ENCODE measurements around the gene SLC47A2. TPM values are rescaled to one million over a fixed set of nuclear protein-coding genes. Genes with fewer than 3 reads are reported as not detected.
"Not testable (repeated sequence)": the region's sequence is repeated elsewhere in the genome, so short reads cannot be mapped to it uniquely, and the experiment has no call there.

The SLC47A2 gene, protein sequence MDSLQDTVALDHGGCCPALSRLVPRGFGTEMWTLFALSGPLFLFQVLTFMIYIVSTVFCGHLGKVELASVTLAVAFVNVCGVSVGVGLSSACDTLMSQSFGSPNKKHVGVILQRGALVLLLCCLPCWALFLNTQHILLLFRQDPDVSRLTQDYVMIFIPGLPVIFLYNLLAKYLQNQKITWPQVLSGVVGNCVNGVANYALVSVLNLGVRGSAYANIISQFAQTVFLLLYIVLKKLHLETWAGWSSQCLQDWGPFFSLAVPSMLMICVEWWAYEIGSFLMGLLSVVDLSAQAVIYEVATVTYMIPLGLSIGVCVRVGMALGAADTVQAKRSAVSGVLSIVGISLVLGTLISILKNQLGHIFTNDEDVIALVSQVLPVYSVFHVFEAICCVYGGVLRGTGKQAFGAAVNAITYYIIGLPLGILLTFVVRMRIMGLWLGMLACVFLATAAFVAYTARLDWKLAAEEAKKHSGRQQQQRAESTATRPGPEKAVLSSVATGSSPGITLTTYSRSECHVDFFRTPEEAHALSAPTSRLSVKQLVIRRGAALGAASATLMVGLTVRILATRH
- polyA plus RNA-seq (2013, experiment 1 of 4) = not detected
- 0.41 TPM for polyA plus RNA-seq (2013, experiment 2 of 4)
- polyA plus RNA-seq (2013, experiment 3 of 4) = 0.32 TPM
- 0.24 TPM for polyA plus RNA-seq (2013, experiment 4 of 4)

DNA sequence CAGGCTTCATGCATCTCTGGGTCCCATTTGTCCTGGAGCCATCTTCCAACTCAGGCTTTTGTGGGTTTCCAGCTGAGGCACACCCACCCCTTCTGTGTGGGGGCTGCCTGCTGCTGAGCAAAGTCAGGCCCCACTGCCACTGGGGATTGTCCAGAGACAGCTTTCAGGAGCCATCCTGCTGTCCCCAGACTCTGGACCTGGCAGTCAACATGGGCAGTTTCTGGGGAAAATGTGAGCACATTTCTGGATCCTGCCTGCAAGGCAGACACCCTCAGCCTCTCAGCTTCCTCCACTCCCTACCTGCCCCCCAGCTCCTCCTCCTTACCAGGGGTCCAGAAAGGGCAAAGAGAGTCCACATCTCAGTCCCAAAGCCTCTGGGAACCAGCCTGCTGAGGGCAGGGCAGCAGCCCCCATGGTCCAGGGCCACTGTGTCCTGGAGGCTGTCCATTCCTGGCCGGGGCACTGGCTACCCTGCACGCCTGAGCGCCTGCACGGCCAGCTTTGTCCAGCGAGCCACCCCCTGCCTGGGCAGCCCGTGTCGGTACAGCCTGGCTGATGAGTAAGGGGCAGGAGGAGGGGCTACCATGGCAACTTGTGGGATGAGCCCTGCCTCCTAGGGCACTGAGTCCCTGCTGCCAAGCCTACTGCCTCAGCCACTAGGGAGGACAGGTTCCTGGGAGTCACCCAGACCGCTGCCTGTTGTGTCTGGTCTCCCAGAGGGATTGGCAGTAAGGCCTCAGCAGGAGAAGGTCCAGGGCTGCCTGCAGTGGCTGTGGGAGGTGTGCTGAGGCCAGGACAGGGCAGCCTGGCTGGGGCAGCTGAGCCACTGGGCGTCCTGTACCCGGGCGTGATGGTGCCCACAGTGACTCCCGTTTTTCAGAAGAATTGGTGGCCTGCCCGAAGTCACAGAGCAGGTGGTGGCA lies at the start of gene SLC47A2:
TSS of gene SLC47A2 (minus strand) at position 477 of the 923 bp plus-strand sequence. CDS start at position 448, 29 bp downstream.
- Histone ChIP-seq H3K27ac (ENCODE audit: insufficient read depth, low read depth, low read length, poor library complexity, severe bottlenecking) (no peak within 1 kb of the TSS), H3K4me1 (ENCODE audit: control insufficient read depth, insufficient read depth, low read length) (peaks cover 29% of the 10 kb centered on the region), H3K4me3 (ENCODE audit: insufficient read depth, low read depth, low read length) (no peak within 1 kb of the TSS), H3K36me3 (ENCODE audit: control insufficient read depth, insufficient read depth, low read length) (no peaks in the 10 kb centered on the region), H3K27me3 (ENCODE audit: control insufficient read depth, insufficient read depth, low read length, poor library complexity, severe bottlenecking) (no peaks in the 10 kb centered on the region), H3K9me3 (ENCODE audit: control insufficient read depth, low read length) (no peaks in the 10 kb centered on the region)
- 70 to 73% methylated on average over 13 of the region's 13 CpGs for WGBS, 2 experiments

DNA sequence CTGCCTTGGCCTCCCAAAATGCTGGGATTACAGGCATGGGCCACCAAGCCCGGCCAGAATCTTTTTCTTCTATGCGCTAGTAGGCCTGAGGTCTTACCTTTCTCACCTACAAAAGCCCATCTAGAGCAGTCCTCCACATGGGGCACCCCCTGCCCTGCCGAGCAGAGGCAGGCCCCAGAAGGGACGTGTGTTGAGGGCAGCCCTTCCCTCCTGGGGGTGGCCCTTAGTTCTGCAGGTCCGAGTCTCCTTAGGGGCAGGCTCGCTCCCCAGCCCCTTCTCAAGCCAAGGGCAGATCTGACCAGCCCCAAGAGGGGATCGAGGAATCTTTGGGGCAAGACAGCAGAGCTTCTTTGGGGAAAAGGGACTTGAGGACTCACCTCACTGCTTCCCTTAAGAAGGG lies 49.6 kb upstream of the SLC47A2 start:
- no peak overlapping the region for H3K4me3 ChIP-seq (ENCODE audit: insufficient read depth, low read depth, low read length)
- no peaks in the 10 kb centered on the region for H3K9me3 ChIP-seq (ENCODE audit: control insufficient read depth, low read length)
- WGBS, 2 experiments = 85 to 86% methylated on average over 7 of the region's 7 CpGs
- no peaks in the 10 kb centered on the region for H3K36me3 ChIP-seq (ENCODE audit: control insufficient read depth, insufficient read depth, low read length)
- H3K4me1 ChIP-seq (ENCODE audit: control insufficient read depth, insufficient read depth, low read length) = no peaks in the 10 kb centered on the region
- no peaks in the 10 kb centered on the region for H3K27me3 ChIP-seq (ENCODE audit: control insufficient read depth, insufficient read depth, low read length, poor library complexity, severe bottlenecking)
- no peak overlapping the region for H3K27ac ChIP-seq (ENCODE audit: insufficient read depth, low read depth, low read length, poor library complexity, severe bottlenecking)

DNA sequence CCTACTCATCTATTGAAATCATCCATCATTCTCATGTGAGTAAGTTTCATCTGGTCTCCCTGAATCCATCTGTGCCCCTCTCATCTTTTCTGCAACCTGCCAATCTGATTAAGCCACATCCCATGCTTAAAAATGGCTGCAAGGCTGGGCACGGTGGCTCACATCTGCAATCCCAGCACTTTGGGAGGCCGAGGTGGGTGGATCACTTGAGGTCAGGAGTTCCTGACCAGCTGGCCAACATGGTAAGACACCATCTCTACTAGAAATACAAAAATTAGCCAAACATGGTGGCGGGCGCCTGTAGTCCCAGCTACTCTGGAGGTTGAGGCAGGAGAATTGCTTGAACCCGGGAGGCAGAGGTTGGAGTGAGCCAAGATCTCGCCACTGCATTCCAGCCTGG lies 47.6 kb upstream of the SLC47A2 start:
- not testable (repeated sequence) for H3K27me3 ChIP-seq (ENCODE audit: control insufficient read depth, insufficient read depth, low read length, poor library complexity, severe bottlenecking); H3K4me3 ChIP-seq (ENCODE audit: insufficient read depth, low read depth, low read length); H3K4me1 ChIP-seq (ENCODE audit: control insufficient read depth, insufficient read depth, low read length); H3K27ac ChIP-seq (ENCODE audit: insufficient read depth, low read depth, low read length, poor library complexity, severe bottlenecking); H3K36me3 ChIP-seq (ENCODE audit: control insufficient read depth, insufficient read depth, low read length); H3K9me3 ChIP-seq (ENCODE audit: control insufficient read depth, low read length)
- WGBS, 2 experiments = 85 to 94% methylated on average over 6 of the region's 6 CpGs

DNA sequence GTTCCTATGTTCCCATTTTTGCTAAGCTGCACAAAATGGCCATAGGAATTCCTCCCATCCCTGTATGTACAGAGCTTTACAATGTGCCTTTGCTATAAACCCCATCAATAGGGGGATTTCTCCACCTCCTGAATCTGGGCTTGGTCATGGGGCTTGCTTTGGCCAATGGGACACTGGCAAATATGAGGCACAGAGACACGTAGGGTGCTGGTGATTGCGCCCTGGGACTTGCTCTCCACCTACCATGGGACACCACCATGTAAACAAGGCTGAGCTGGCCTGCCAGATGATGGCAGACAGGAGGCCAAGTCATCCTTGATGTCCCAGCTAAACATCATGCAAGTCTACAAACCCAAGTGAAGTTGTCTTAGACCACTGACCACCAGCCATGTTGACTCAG lies 47.0 kb upstream of the SLC47A2 start:
- Histone ChIP-seq H3K9me3 (ENCODE audit: control insufficient read depth, low read length) (no peaks in the 10 kb centered on the region), H3K4me3 (ENCODE audit: insufficient read depth, low read depth, low read length) (no peak overlapping the region), H3K4me1 (ENCODE audit: control insufficient read depth, insufficient read depth, low read length) (no peaks in the 10 kb centered on the region), H3K27ac (ENCODE audit: insufficient read depth, low read depth, low read length, poor library complexity, severe bottlenecking) (no peak overlapping the region), H3K27me3 (ENCODE audit: control insufficient read depth, insufficient read depth, low read length, poor library complexity, severe bottlenecking) (no peaks in the 10 kb centered on the region), H3K36me3 (ENCODE audit: control insufficient read depth, insufficient read depth, low read length) (no peaks in the 10 kb centered on the region)
- WGBS, 2 experiments = 90 to 94% methylated on average over 2 of the region's 2 CpGs

DNA sequence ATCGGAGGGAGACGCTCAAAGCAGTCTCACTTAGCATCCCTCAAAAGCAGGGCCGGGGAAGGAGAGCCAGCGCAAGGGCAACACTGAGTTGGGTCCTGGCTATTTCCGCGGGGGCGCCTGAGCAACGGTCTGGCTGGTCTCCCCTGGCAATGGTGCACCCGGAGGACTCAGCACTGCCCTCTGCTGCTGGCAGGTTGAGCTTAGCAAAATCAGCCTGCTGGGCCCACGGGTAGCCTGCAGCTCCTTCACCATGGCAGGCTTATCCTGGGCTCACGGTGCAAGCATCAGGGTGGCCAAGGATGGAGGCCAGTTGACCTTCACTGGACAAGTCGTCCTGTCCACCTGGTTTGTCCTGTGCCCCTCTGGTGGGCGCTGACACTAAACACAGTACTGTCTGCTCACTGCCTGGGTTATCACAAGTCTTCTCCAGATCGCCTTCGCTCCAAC lies 46.2 kb upstream of the SLC47A2 start:
- no peak overlapping the region for H3K4me3 ChIP-seq (ENCODE audit: insufficient read depth, low read depth, low read length)
- no peaks in the 10 kb centered on the region for H3K4me1 ChIP-seq (ENCODE audit: control insufficient read depth, insufficient read depth, low read length)
- 27% methylated on average over 15 of the region's 15 CpGs for WGBS, 2 experiments
- no peaks in the 10 kb centered on the region for H3K9me3 ChIP-seq (ENCODE audit: control insufficient read depth, low read length)
- no peaks in the 10 kb centered on the region for H3K27me3 ChIP-seq (ENCODE audit: control insufficient read depth, insufficient read depth, low read length, poor library complexity, severe bottlenecking)
- no peaks in the 10 kb centered on the region for H3K36me3 ChIP-seq (ENCODE audit: control insufficient read depth, insufficient read depth, low read length)
- no peak overlapping the region for H3K27ac ChIP-seq (ENCODE audit: insufficient read depth, low read depth, low read length, poor library complexity, severe bottlenecking)

DNA sequence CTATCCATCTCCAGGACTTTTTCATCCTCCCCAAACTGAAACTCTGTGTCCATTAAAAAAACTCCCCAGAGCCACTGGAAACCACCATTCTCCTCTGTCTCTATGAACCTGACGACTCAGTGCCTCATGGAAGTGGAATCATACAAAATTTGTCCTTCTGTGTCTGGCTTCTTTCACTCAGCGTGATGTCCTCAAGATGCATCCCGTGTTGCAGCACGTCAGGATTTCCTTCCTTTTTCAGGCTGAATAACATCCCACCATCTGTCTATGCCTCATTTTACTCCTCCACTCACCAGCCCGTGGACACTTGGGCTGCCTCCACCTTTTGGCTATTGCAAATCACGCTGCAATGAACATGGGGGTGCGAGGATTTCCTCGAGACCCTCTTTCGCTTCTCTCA lies 44.4 kb upstream of the SLC47A2 start:
- Histone ChIP-seq H3K27ac (ENCODE audit: insufficient read depth, low read depth, low read length, poor library complexity, severe bottlenecking) (no peak overlapping the region), H3K9me3 (ENCODE audit: control insufficient read depth, low read length) (no peaks in the 10 kb centered on the region), H3K36me3 (ENCODE audit: control insufficient read depth, insufficient read depth, low read length) (no peaks in the 10 kb centered on the region), H3K4me3 (ENCODE audit: insufficient read depth, low read depth, low read length) (no peak overlapping the region), H3K4me1 (ENCODE audit: control insufficient read depth, insufficient read depth, low read length) (no peaks in the 10 kb centered on the region), H3K27me3 (ENCODE audit: control insufficient read depth, insufficient read depth, low read length, poor library complexity, severe bottlenecking) (no peaks in the 10 kb centered on the region)
- WGBS, 2 experiments = 93% methylated on average over 9 of the region's 9 CpGs

DNA sequence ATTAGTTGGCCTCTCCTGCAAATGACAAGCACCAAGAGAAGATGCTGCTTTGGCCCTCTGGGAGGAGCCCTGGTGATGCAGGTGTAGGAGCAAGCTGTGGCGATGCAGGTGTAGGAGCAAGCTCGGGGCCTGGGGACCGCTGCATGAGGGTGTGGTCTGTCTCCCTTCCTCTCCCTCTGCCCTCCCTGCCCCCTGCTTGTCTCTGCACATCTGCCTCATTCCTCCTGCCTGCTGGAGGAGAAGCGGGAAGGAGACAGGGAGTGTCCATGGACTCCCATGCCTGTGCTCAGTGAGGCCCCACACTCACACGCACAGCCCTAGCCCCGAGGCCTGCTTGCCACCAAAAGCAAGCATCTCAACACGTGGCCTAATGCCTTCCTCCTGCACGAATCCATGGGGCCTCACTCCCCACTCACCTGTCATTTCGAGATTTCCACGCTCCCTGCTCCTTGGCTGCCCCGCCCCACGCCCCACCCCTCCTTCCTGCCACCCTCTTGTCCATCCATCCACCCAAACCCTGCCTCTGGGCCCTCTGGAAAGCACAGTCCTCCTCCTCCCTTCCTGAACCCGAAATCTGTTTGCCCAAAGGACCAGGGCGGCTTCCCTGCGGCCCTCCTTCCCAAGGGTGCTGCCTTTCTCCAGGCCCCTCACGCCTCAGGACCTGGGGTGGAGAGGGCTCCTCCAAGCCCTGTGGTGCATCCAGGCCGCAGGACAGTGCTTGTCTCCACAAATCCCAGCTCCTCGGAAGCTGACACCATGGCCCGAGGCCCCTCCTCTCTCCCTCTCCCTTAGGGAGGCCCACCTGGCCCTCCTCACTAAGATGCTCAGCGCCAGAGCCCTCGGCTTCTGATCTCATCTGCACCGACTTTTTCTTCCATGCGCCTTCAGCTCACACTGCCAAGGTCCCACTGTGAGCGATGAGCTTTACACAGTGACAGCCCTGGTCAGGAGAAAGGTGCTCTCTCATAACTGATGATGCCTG lies 43.5 kb upstream of the SLC47A2 start:
- H3K4me1 ChIP-seq (ENCODE audit: control insufficient read depth, insufficient read depth, low read length) = no peaks in the 10 kb centered on the region
- no peaks in the 10 kb centered on the region for H3K27me3 ChIP-seq (ENCODE audit: control insufficient read depth, insufficient read depth, low read length, poor library complexity, severe bottlenecking)
- H3K27ac ChIP-seq (ENCODE audit: insufficient read depth, low read depth, low read length, poor library complexity, severe bottlenecking) = no peak overlapping the region
- no peaks in the 10 kb centered on the region for H3K9me3 ChIP-seq (ENCODE audit: control insufficient read depth, low read length)
- WGBS, 2 experiments = 85% methylated on average over 24 of the region's 24 CpGs
- H3K4me3 ChIP-seq (ENCODE audit: insufficient read depth, low read depth, low read length) = no peak overlapping the region
- H3K36me3 ChIP-seq (ENCODE audit: control insufficient read depth, insufficient read depth, low read length) = no peaks in the 10 kb centered on the region

DNA sequence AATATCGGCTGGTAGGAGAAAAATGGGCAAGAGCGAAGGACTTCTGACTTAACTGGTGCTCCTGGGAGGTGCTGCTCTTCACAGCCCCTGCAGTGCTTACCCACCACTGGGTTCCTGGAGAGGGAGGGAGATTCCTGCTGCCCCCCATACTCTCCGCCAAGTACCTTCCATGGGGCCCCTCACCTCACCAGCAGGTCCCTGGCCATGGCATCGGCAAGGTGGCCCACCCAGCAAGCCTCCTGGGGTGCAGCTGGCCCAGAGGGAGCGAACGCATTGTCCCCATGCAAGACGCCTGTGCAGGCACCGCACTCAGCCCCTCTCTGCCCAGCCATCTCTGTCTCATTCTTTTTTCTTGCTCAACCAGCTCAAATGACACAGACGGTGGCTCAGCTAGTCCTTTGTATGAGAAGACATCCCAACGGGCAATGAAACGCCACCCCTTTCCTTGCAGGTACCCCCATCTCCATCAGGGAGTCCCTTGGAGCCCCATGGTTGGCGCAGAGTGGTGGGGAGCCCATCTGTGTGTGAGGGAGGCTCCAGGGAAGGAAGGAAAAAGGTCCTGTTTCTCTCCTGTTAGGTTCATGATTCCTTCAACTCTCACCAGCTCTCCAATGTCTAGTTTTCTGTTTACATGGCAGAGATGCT lies 41.3 kb upstream of the SLC47A2 start:
- H3K9me3 ChIP-seq (ENCODE audit: control insufficient read depth, low read length) = no peaks in the 10 kb centered on the region
- H3K4me3 ChIP-seq (ENCODE audit: insufficient read depth, low read depth, low read length) = no peak overlapping the region
- H3K36me3 ChIP-seq (ENCODE audit: control insufficient read depth, insufficient read depth, low read length) = no peaks in the 10 kb centered on the region
- H3K27ac ChIP-seq (ENCODE audit: insufficient read depth, low read depth, low read length, poor library complexity, severe bottlenecking) = no peak overlapping the region
- H3K4me1 ChIP-seq (ENCODE audit: control insufficient read depth, insufficient read depth, low read length) = no peaks in the 10 kb centered on the region
- WGBS, 2 experiments = 87 to 90% methylated on average over 12 of the region's 12 CpGs
- H3K27me3 ChIP-seq (ENCODE audit: control insufficient read depth, insufficient read depth, low read length, poor library complexity, severe bottlenecking) = no peaks in the 10 kb centered on the region

DNA sequence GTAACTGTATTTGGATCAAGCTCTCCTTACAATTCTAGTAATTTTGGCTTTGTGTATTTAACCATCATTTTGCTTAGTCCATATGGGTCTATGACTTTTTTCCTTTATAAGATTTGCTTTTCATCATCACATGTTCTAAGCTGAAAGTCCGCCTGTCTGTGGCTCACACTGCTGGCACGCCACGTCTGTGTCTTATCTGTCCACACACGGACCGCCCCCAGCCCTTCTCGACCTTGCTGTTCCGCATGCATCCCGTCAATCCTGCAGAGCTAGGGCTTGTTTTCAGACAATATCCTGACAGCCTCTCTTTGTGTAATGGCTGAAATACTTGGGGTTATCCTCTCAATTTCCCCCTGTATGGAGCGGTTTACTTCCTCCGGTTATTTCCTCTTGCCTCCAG lies 40.2 kb upstream of the SLC47A2 start:
- Histone ChIP-seq H3K4me1 (ENCODE audit: control insufficient read depth, insufficient read depth, low read length) (no peaks in the 10 kb centered on the region), H3K27me3 (ENCODE audit: control insufficient read depth, insufficient read depth, low read length, poor library complexity, severe bottlenecking) (no peaks in the 10 kb centered on the region), H3K4me3 (ENCODE audit: insufficient read depth, low read depth, low read length) (no peak overlapping the region), H3K9me3 (ENCODE audit: control insufficient read depth, low read length) (no peaks in the 10 kb centered on the region), H3K36me3 (ENCODE audit: control insufficient read depth, insufficient read depth, low read length) (no peaks in the 10 kb centered on the region), H3K27ac (ENCODE audit: insufficient read depth, low read depth, low read length, poor library complexity, severe bottlenecking) (no peak overlapping the region)
- WGBS, 2 experiments = 89 to 94% methylated on average over 10 of the region's 10 CpGs

Data from ectodermal cell (in vitro differentiated cells).